Fibroblast of mammary gland (primary cell): ENCODE results near the gene FLRT1.

Experiments
- DNase-seq: peaks from one replicate; pipeline ENCODE4 v3.0.0-alpha.2; 2010; ENCODE audit warnings: low read depth
- H3K4me3 ChIP-seq: 2 replicates; pipeline ENCODE4 v1.5.1; 2011; ENCODE audit warnings: low read depth, mild to moderate bottlenecking, low read length, moderate library complexity; ENCODE audit not compliant: control insufficient read depth
- TF ChIP-seq, protein P1 (sequence below): conservative IDR thresholded peaks from 2 replicates; pipeline ENCODE4 v1.5.1; 2011; ENCODE audit warnings: low read depth, low read length, inconsistent platforms; ENCODE audit not compliant: control insufficient read depth, insufficient read depth

The FLRT1 gene

DNA sequence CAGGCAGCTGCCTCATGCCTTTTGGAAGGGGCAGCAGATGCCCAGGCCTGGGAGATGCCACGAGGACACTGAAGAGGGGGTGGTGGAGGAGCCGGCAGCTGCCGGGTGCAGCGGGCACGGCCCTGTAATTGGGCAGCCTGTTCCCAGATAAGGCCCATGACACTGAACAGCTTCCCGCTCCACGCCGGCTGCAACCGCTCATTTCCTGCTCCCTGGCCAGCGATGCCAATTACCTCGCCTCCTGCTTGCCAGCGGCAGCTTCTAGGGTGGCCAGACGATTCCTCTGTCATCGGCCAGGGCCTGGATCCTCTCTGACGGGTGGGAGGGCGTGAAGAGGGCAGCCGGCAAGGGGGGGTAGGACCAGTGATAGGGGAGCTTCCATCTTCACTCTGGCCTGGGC, 22.8 kb downstream of the FLRT1 start:
- TF ChIP-seq, protein P1, sequence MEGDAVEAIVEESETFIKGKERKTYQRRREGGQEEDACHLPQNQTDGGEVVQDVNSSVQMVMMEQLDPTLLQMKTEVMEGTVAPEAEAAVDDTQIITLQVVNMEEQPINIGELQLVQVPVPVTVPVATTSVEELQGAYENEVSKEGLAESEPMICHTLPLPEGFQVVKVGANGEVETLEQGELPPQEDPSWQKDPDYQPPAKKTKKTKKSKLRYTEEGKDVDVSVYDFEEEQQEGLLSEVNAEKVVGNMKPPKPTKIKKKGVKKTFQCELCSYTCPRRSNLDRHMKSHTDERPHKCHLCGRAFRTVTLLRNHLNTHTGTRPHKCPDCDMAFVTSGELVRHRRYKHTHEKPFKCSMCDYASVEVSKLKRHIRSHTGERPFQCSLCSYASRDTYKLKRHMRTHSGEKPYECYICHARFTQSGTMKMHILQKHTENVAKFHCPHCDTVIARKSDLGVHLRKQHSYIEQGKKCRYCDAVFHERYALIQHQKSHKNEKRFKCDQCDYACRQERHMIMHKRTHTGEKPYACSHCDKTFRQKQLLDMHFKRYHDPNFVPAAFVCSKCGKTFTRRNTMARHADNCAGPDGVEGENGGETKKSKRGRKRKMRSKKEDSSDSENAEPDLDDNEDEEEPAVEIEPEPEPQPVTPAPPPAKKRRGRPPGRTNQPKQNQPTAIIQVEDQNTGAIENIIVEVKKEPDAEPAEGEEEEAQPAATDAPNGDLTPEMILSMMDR: no peak
- no peak overlapping the region for H3K4me3 ChIP-seq
- DNase-seq: no peak

DNA sequence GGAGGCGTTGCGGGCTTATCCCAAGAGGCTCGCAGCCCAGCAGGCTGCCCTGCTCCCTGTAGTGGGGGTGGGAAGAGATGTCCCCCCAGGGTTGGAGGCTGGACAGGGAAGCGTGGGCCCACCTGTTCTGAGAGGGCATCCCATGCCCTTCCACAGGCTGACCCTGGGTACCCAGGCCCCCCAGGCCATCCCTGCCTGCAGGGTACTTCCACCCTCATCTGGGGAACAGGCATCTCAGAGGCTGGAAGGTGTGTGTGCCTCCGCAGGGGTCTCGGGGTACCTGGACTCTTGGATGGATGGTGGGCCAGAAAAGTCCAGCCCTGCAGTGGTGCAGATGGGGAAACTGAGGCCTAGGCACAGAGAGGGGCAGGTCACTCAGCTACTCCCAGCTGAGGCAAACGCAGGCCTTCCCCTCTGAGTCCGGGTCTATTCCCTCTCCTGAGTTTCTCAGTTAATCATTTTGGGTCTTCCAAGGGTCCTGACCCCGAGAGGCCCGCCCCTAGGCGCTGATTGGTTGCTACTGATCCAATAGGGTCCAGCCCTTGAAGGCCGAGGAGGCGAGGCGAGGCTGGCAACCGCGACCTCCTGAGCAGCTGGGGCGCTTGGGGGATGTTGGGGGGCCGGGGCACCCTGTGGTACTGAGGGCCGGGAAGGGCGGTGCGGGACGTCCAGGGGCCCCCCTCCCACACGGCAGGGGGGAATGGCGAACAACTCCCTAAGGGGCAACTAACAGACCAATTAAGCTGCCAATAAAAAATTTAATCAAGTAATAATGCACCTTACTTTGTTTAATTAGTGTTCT, 23.8 kb downstream of the FLRT1 start:
- DNase-seq: no peak
- H3K4me3 ChIP-seq: no peak overlapping the region
- TF ChIP-seq, protein P1: no peak

- peak overlapping the region; percentile 20 for H3K4me3 ChIP-seq
- DNase-seq: no peak
- TF ChIP-seq, protein P1: no peak
Observed at GRCh38 chr11:64060263-64060860, 24.6 kb downstream of the FLRT1 start.

GRCh38 chr11:64060861-64061444, 25.2 kb downstream of the FLRT1 start:
- peak overlapping the region; percentile 40 for H3K4me3 ChIP-seq
- TF ChIP-seq, protein P1: no peak
- peak; percentile 10 for DNase-seq

GRCh38 chr11:64062185-64063039, 26.7 kb downstream of the FLRT1 start:
- TF ChIP-seq, protein P1: no peak
- no peak for DNase-seq
- H3K4me3 ChIP-seq: no peak overlapping the region

DNA sequence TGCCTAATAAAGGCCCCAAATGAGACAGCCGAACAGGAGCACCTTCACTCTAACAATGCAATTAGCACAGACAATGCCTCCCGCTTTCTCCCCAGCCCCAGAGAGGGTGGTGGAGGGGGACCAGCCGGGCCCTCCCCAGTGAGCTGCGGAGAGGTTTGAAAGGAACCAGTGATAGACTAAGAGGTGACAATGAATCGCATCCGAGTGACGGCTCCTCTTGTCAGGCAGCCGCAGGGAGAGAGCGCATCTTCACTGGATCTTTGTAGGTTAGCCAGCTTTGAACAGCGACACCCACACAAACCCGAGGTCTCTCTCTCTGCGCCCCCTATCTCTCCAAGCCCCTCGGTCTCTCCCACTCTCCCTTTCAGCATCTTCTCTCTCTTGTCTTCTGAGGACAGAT, 28.0 kb downstream of the FLRT1 start:
- no peak overlapping the region for H3K4me3 ChIP-seq
- no peak for DNase-seq
- TF ChIP-seq, protein P1: no peak
